ENCODE measurements around the gene NCAM2. TPM values are rescaled to one million over a fixed set of nuclear protein-coding genes. Genes with fewer than 3 reads are reported as not detected.

The NCAM2 gene
- total and polyA plus RNA-seq, 8 donors: 0.06 to 11.0 (median 0.58) TPM; not detected in 1

GRCh38 chr21:21109736-21110135 is 111.5 kb downstream of the NCAM2 start:
- Histone ChIP-seq H3K9me3 (no peaks in the 10 kb centered on the region), H3K27ac (no peak overlapping the region)
- 54 to 70% (median 66%) methylated on average over 4 of the region's 4 CpGs for WGBS, 5 donors

GRCh38 chr21:21111309-21111920 is 113.2 kb downstream of the NCAM2 start:
- H3K4me3 ChIP-seq: no peak overlapping the region
- no peaks in the 10 kb centered on the region for H3K36me3 ChIP-seq
- no peak overlapping the region for H3K27ac ChIP-seq
- TF ChIP-seq EP300 (IDR thresholded peaks at IDR 0.05) (no peak), POLR2A (IDR thresholded peaks at IDR 0.05) (no peak), POLR2AphosphoS5 (IDR thresholded peaks at IDR 0.05) (no peak)
- TF ChIP-seq, protein P1, sequence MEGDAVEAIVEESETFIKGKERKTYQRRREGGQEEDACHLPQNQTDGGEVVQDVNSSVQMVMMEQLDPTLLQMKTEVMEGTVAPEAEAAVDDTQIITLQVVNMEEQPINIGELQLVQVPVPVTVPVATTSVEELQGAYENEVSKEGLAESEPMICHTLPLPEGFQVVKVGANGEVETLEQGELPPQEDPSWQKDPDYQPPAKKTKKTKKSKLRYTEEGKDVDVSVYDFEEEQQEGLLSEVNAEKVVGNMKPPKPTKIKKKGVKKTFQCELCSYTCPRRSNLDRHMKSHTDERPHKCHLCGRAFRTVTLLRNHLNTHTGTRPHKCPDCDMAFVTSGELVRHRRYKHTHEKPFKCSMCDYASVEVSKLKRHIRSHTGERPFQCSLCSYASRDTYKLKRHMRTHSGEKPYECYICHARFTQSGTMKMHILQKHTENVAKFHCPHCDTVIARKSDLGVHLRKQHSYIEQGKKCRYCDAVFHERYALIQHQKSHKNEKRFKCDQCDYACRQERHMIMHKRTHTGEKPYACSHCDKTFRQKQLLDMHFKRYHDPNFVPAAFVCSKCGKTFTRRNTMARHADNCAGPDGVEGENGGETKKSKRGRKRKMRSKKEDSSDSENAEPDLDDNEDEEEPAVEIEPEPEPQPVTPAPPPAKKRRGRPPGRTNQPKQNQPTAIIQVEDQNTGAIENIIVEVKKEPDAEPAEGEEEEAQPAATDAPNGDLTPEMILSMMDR (IDR thresholded peaks at IDR 0.05): no peak
- H3K4me1 ChIP-seq: no peaks in the 10 kb centered on the region
- 73 to 77% (median 75%) methylated on average over 8 of the region's 8 CpGs for WGBS, 5 donors
- H3K27me3 ChIP-seq: no peaks in the 10 kb centered on the region
- intact Hi-C loops (cut with DNase I; ENCODE audit: low total_unique reads): no loop called here
- DNase-seq: no peak
- no peaks in the 10 kb centered on the region for H3K9me3 ChIP-seq

More at GRCh38 chr21:21109736-21110135, 111.5 kb downstream of the NCAM2 start:
- DNase-seq: no peak
- H3K36me3 ChIP-seq: no peaks in the 10 kb centered on the region
- TF ChIP-seq POLR2A (IDR thresholded peaks at IDR 0.05): no peak
- TF ChIP-seq, protein P1 (IDR thresholded peaks at IDR 0.05): no peak
- TF ChIP-seq EP300 (IDR thresholded peaks at IDR 0.05): no peak
- no peak for TF ChIP-seq POLR2AphosphoS5 (IDR thresholded peaks at IDR 0.05)
- H3K4me3 ChIP-seq: no peak overlapping the region
- no peaks in the 10 kb centered on the region for H3K27me3 ChIP-seq
- intact Hi-C loops (cut with DNase I; ENCODE audit: low total_unique reads): no loop called here
- no peaks in the 10 kb centered on the region for H3K4me1 ChIP-seq

DNA sequence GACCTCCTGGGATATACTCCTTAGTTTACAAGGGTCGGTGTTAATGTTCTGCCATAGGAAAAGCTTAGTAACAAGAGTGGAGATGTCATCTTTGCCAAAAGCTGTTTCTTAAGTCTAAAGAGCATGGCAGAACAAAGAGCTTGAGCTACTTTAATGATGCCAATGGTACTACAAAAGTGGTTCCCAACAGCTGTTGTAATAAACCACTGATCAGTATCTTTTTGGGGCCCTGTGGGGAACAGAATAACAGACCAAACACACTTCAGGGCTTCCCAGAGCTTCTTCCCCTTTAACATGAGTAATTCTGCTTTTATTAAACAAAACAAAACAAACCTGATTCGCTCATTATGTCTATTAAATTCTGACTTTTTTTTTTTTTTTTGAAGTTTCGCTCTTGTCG is 116.3 kb downstream of the NCAM2 start:
- intact Hi-C loops (cut with DNase I; ENCODE audit: low total_unique reads): no loop called here
- TF ChIP-seq POLR2AphosphoS5 (IDR thresholded peaks at IDR 0.05) (no peak), POLR2A (IDR thresholded peaks at IDR 0.05) (no peak), EP300 (IDR thresholded peaks at IDR 0.05) (no peak)
- TF ChIP-seq, protein P1 (IDR thresholded peaks at IDR 0.05): no peak
- WGBS, 5 donors: 80 to 87% (median 82%) methylated on average over 4 of the region's 4 CpGs

GRCh38 chr21:21119091-21119490 is 120.9 kb downstream of the NCAM2 start:
- TF ChIP-seq POLR2A (IDR thresholded peaks at IDR 0.05) (no peak), EP300 (IDR thresholded peaks at IDR 0.05) (no peak), POLR2AphosphoS5 (IDR thresholded peaks at IDR 0.05) (no peak)
- TF ChIP-seq, protein P1 (IDR thresholded peaks at IDR 0.05): no peak
- Histone ChIP-seq H3K4me3 (no peak overlapping the region), H3K27ac (no peak overlapping the region), H3K27me3 (no peaks in the 10 kb centered on the region), H3K9me3 (peaks cover 0 to 2% (median 0%) of the 10 kb centered on the region in 4 donors), H3K36me3 (no peaks in the 10 kb centered on the region), H3K4me1 (no peaks in the 10 kb centered on the region)
- intact Hi-C loops (cut with DNase I; ENCODE audit: low total_unique reads): no loop called here
- 83 to 92% (median 85%) methylated on average over 2 of the region's 2 CpGs for whole genome bisulfite sequencing, 5 donors
- no peak for DNase-seq

More for the DNA sequence above, 116.3 kb downstream of the NCAM2 start:
- no peak for DNase-seq
- no peaks in the 10 kb centered on the region for H3K27me3 ChIP-seq
- H3K9me3 ChIP-seq: no peaks in the 10 kb centered on the region
- H3K4me3 ChIP-seq: no peak overlapping the region
- H3K27ac ChIP-seq: no peak overlapping the region
- H3K36me3 ChIP-seq: no peaks in the 10 kb centered on the region
- H3K4me1 ChIP-seq: no peaks in the 10 kb centered on the region
